ENCODE data around the gene HMGCLL1.

The HMGCLL1 gene

GRCh38 chr6:55490871-55491270, 88.1 kb downstream of the HMGCLL1 start:
- TF ChIP-seq, protein P1, sequence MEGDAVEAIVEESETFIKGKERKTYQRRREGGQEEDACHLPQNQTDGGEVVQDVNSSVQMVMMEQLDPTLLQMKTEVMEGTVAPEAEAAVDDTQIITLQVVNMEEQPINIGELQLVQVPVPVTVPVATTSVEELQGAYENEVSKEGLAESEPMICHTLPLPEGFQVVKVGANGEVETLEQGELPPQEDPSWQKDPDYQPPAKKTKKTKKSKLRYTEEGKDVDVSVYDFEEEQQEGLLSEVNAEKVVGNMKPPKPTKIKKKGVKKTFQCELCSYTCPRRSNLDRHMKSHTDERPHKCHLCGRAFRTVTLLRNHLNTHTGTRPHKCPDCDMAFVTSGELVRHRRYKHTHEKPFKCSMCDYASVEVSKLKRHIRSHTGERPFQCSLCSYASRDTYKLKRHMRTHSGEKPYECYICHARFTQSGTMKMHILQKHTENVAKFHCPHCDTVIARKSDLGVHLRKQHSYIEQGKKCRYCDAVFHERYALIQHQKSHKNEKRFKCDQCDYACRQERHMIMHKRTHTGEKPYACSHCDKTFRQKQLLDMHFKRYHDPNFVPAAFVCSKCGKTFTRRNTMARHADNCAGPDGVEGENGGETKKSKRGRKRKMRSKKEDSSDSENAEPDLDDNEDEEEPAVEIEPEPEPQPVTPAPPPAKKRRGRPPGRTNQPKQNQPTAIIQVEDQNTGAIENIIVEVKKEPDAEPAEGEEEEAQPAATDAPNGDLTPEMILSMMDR (IDR thresholded peaks at IDR 0.05; ENCODE audit: low read depth, low read length): no peak
- DNase-seq (ENCODE audit: extremely low read depth, low read depth): no peak

DNA sequence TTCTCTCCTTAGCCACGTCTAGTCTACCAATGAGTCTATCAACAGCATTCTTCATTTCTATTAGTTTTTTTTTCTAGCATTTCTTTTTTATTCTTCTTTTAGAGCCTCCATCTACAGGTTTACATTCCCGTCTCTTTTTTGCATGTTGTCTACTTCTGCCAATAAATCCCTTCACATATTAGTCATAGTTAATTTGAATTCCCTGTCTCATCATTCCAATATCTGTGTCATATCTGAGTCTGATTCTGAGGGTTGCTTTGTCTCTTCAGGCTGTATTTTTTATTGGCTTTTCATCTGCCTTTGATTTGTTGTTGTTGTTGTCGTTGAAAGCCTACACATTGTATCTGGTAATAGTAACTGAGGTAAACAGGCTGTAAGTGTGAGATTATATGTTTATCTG, 104.6 kb downstream of the HMGCLL1 start:
- DNase-seq (ENCODE audit: extremely low read depth, low read depth): no peak
- TF ChIP-seq, protein P1 (IDR thresholded peaks at IDR 0.05; ENCODE audit: low read depth, low read length): no peak

- DNase-seq (ENCODE audit: extremely low read depth, low read depth): no peak
Measured at GRCh38 chr6:55473722-55474121, 105.3 kb downstream of the HMGCLL1 start.

DNA sequence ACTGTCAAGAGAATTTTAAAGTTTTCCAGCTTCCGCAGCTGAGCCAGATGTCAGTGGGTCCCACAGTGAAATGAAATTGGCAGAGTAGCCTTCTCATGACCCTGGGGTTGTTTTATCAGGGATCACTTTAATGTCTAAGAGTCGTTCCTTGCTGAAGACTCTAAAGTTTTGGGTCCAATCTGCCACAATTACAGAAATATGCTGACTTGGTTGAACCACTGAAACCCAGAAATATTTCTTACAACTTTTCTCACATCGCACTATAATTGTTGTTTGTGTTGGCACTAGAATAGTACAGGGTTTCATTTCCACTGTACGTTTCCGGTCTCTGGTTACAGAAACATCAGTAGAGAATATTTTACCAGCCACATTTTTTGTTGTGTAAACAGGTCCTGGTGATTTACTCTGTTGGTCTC, 109.0 kb downstream of the HMGCLL1 start:
- TF ChIP-seq, protein P1 (IDR thresholded peaks at IDR 0.05; ENCODE audit: low read depth, low read length): no peak
- DNase-seq (ENCODE audit: extremely low read depth, low read depth): no peak

More at GRCh38 chr6:55473722-55474121, 105.3 kb downstream of the HMGCLL1 start:
- TF ChIP-seq, protein P1 (IDR thresholded peaks at IDR 0.05; ENCODE audit: low read depth, low read length): no peak

DNA sequence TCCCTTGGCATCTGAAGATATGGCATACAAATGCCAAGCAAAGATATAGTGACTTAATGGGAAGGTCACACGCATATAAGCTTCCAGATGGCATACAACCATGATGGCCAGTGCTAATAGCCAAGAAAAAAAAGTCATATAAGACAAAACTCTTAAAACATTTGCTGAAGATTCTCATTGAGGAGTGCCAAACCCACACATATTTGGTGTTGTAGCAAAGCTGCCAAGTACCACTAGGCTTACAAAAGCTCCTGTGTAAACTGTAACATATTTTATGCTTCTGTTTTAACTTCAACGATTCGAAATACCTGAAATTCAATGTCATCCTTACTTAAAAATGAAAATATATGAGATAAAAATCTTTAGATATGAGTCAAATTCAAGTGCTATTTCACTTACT, 123.0 kb downstream of the HMGCLL1 start:
- TF ChIP-seq, protein P1 (IDR thresholded peaks at IDR 0.05; ENCODE audit: low read depth, low read length): no peak
- DNase-seq (ENCODE audit: extremely low read depth, low read depth): no peak

DNA sequence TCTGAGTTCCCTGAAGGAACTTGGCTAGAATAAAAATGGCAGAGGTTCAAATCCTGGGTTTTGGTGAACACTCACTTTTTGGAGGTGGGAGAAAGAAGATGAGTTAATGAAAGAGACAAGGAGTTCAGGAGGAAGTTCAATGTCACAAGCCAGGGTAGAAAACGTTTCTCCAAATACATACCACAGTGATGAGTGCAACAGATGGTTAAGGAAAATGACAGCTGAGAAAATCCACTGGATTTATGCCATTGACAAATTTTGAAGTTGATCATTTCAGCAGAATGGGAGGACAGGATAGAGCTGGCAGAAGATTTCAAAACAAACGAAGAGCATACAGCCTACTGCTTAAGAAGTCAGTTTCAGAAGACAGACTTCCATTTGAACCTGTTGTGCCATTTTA, 129.0 kb downstream of the HMGCLL1 start:
- no peak for DNase-seq (ENCODE audit: extremely low read depth, low read depth)
- TF ChIP-seq, protein P1 (IDR thresholded peaks at IDR 0.05; ENCODE audit: low read depth, low read length): no peak

- DNase-seq (ENCODE audit: extremely low read depth, low read depth): no peak
- TF ChIP-seq, protein P1 (IDR thresholded peaks at IDR 0.05; ENCODE audit: low read depth, low read length): no peak
Measured at GRCh38 chr6:55449225-55449624, 129.8 kb downstream of the HMGCLL1 start.
